ENCODE data around the gene TRIM13. TPM values are rescaled to one million over a fixed set of nuclear protein-coding genes. Genes with fewer than 3 reads are reported as not detected.

Gene TRIM13
- total RNA-seq, 1 experiment from 2014 or later, result 16.5 TPM

DNA sequence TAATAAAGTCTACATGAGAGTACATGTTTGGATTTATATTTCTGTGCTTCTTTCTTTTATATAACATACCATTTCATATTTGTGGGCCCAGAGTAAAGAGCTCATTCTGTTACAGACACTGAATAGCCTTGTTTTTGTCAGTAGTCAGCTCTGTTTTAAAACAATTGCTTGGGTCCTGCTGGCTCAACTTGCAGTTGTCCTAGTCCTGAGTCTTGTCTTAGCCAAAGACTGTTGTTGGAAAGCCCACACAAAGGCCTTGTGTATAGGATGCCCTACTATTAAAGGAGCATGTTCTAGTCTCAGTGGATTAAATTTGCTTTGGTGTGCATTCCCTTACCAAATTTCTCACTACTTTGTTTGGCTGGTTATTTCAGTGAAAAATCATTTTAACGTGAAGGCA, 14.6 kb downstream of the TRIM13 start:
- H3K27me3 Mint-ChIP-seq (ENCODE audit: insufficient read depth, unreplicated experiment), result no peaks in the 10 kb centered on the region
- no peak overlapping the region for H3K4me3 Mint-ChIP-seq (ENCODE audit: unreplicated experiment)
- peaks cover 70% of the 10 kb centered on the region for H3K36me3 Mint-ChIP-seq (ENCODE audit: insufficient read depth, unreplicated experiment)
- H3K27ac Mint-ChIP-seq (ENCODE audit: unreplicated experiment), result no peak overlapping the region
- no peaks in the 10 kb centered on the region for H3K27me3 ChIP-seq (replicated peaks; ENCODE audit: control insufficient read depth, insufficient read depth, low read length)
- ChIA-PET CTCF (no interaction called here), POLR2A (no interaction called here)
- H3K36me3 ChIP-seq (ENCODE audit: control insufficient read depth, insufficient read depth, low read length), result no peaks in the 10 kb centered on the region; the same call in none of the 2 replicates
- no peaks in the 10 kb centered on the region for H3K9me3 Mint-ChIP-seq (ENCODE audit: unreplicated experiment)
- TF ChIP-seq, protein P1, sequence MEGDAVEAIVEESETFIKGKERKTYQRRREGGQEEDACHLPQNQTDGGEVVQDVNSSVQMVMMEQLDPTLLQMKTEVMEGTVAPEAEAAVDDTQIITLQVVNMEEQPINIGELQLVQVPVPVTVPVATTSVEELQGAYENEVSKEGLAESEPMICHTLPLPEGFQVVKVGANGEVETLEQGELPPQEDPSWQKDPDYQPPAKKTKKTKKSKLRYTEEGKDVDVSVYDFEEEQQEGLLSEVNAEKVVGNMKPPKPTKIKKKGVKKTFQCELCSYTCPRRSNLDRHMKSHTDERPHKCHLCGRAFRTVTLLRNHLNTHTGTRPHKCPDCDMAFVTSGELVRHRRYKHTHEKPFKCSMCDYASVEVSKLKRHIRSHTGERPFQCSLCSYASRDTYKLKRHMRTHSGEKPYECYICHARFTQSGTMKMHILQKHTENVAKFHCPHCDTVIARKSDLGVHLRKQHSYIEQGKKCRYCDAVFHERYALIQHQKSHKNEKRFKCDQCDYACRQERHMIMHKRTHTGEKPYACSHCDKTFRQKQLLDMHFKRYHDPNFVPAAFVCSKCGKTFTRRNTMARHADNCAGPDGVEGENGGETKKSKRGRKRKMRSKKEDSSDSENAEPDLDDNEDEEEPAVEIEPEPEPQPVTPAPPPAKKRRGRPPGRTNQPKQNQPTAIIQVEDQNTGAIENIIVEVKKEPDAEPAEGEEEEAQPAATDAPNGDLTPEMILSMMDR (IDR thresholded peaks at IDR 0.05; ENCODE audit: insufficient read depth in 1 of 2, low read depth in 1 of 2, low read length in 1 of 2, severe bottlenecking in 1 of 2, unreplicated experiment in 1 of 2), result no peak
- no peak overlapping the region for H3K4me3 ChIP-seq (ENCODE audit: low read depth, low read length)
- no peak for DNase-seq
- no TSS peak for BruUV-seq (replicated peaks)
- intact Hi-C loops (cut with micrococcal nuclease; ENCODE audit: unreplicated experiment), result no loop called here
- no peaks in the 10 kb centered on the region for H3K4me1 ChIP-seq
- H3K4me1 Mint-ChIP-seq (ENCODE audit: low read depth, unreplicated experiment), result no peaks in the 10 kb centered on the region
- H3K9me3 ChIP-seq, result no peaks in the 10 kb centered on the region

DNA sequence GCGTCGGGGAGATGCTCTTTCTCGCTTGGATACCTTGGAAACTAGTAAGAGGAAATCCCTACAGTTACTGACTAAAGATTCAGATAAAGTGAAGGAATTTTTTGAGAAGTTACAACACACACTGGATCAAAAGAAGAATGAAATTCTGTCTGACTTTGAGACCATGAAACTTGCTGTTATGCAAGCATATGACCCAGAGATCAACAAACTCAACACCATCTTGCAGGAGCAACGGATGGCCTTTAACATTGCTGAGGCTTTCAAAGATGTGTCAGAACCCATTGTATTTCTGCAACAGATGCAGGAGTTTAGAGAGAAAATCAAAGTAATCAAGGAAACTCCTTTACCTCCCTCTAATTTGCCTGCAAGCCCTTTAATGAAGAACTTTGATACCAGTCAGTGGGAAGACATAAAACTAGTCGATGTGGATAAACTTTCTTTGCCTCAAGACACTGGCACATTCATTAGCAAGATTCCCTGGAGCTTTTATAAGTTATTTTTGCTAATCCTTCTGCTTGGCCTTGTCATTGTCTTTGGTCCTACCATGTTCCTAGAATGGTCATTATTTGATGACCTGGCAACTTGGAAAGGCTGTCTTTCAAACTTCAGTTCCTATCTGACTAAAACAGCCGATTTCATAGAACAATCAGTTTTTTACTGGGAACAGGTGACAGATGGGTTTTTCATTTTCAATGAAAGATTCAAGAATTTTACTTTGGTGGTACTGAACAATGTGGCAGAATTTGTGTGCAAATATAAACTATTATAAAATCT, 15.7 kb downstream of the TRIM13 start:
- Mint-ChIP-seq H3K4me1 (ENCODE audit: low read depth, unreplicated experiment) (no peaks in the 10 kb centered on the region), H3K27me3 (ENCODE audit: insufficient read depth, unreplicated experiment) (no peaks in the 10 kb centered on the region), H3K4me3 (ENCODE audit: unreplicated experiment) (no peak overlapping the region), H3K27ac (ENCODE audit: unreplicated experiment) (no peak overlapping the region), H3K9me3 (ENCODE audit: unreplicated experiment) (no peaks in the 10 kb centered on the region), H3K36me3 (ENCODE audit: insufficient read depth, unreplicated experiment) (peaks cover 60% of the 10 kb centered on the region)
- POLR2A ChIA-PET, result interaction anchor here (0.6 kb wide), 1 partner anchor 166 kb away, joined by 4 read pairs; no protein-coding TSS in a partner anchor
- H3K27me3 ChIP-seq (replicated peaks; ENCODE audit: control insufficient read depth, insufficient read depth, low read length), result no peaks in the 10 kb centered on the region
- no peak for DNase-seq
- intact Hi-C loops (cut with micrococcal nuclease; ENCODE audit: unreplicated experiment), result no loop called here
- H3K36me3 ChIP-seq (ENCODE audit: control insufficient read depth, insufficient read depth, low read length), result no peaks in the 10 kb centered on the region; the same call in none of the 2 replicates
- TF ChIP-seq, protein P1 (IDR thresholded peaks at IDR 0.05; ENCODE audit: insufficient read depth in 1 of 2, low read depth in 1 of 2, low read length in 1 of 2, severe bottlenecking in 1 of 2, unreplicated experiment in 1 of 2), result no peak
- H3K4me1 ChIP-seq, result no peaks in the 10 kb centered on the region
- TSS peak; percentile 24 for BruUV-seq (replicated peaks)
- CTCF ChIA-PET, result no interaction called here
- H3K4me3 ChIP-seq (ENCODE audit: low read depth, low read length), result no peak overlapping the region
- H3K9me3 ChIP-seq, result no peaks in the 10 kb centered on the region

DNA sequence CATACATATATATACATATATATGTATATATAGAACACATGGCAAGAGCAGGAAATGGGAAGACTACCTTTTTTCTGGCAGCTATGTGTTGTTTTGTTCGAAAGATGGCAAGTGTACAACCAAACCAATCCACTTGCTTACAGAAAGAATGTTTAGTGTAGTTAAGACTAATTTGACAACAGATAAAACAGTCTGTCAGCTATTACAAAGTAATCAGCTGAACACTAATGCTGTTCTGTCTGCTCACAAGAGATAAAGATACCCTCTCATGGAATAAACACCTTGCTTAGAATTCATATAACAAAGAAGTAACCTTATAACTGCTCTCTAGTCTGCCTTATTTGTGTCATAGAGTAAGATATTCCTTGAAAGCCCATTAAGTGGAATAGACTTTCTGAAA, 17.5 kb downstream of the TRIM13 start:
- TF ChIP-seq, protein P1 (IDR thresholded peaks at IDR 0.05; ENCODE audit: insufficient read depth in 1 of 2, low read depth in 1 of 2, low read length in 1 of 2, severe bottlenecking in 1 of 2, unreplicated experiment in 1 of 2), result no peak
- H3K4me3 Mint-ChIP-seq (ENCODE audit: unreplicated experiment), result no peak overlapping the region
- H3K9me3 Mint-ChIP-seq (ENCODE audit: unreplicated experiment), result no peaks in the 10 kb centered on the region

More for the DNA sequence above, 17.5 kb downstream of the TRIM13 start:
- no peak overlapping the region for H3K27ac Mint-ChIP-seq (ENCODE audit: unreplicated experiment)
- no peaks in the 10 kb centered on the region for H3K27me3 Mint-ChIP-seq (ENCODE audit: insufficient read depth, unreplicated experiment)
- no TSS peak for BruUV-seq (replicated peaks)
- CTCF ChIA-PET, result interaction anchor here (0.7 kb wide), 1 partner anchor 17 kb away, joined by 4 read pairs; no protein-coding TSS in a partner anchor
- Histone ChIP-seq H3K9me3 (no peaks in the 10 kb centered on the region), H3K4me1 (no peaks in the 10 kb centered on the region), H3K4me3 (ENCODE audit: low read depth, low read length) (no peak overlapping the region), H3K36me3 (ENCODE audit: control insufficient read depth, insufficient read depth, low read length) (no peaks in the 10 kb centered on the region; the same call in none of the 2 replicates), H3K27me3 (replicated peaks; ENCODE audit: control insufficient read depth, insufficient read depth, low read length) (no peaks in the 10 kb centered on the region)
- no peak for DNase-seq
- POLR2A ChIA-PET, result no interaction called here
- H3K36me3 Mint-ChIP-seq (ENCODE audit: insufficient read depth, unreplicated experiment), result peaks cover 48% of the 10 kb centered on the region
- H3K4me1 Mint-ChIP-seq (ENCODE audit: low read depth, unreplicated experiment), result no peaks in the 10 kb centered on the region
- intact Hi-C loops (cut with micrococcal nuclease; ENCODE audit: unreplicated experiment), result no loop called here

Measured in Caco-2 (cell line).